SK-N-SH (cell line): ENCODE measurements around the gene TAOK1. TPM values are rescaled to one million over a fixed set of nuclear protein-coding genes. Genes with fewer than 3 reads are reported as not detected.

Experiments used
- CTCF ChIA-PET: fragments of 300-600, 350-600 bp; formaldehyde crosslinking; extraction: SDS; loops from one replicate; lab custom pipeline; 2021; lab: Yijun Ruan, JAX
- POLR2A ChIA-PET: fragments of 350-600 bp; sonication (Branson Sonifier 250); formaldehyde crosslinking; extraction: SDS; loops from one replicate; lab custom pipeline; 2020; ENCODE audit warnings: antibody characterized with exemption, inconsistent platforms; lab: Yijun Ruan, JAX
- DNase-seq: peaks from one replicate; pipeline ENCODE4 v3.0.0; 2012
- H2AFZ ChIP-seq: fragments of 200-600 bp; sonication (generic); 2 replicates; pipeline ENCODE4 v1.8.1; 2016; ENCODE audit warnings: antibody characterized with exemption, mild to moderate bottlenecking, low read depth
- H3F3A ChIP-seq: fragments of 200-600 bp; sonication (generic); replicated peaks from 2 replicates; pipeline ENCODE3; 2016; ENCODE audit warnings: antibody characterized with exemption, mild to moderate bottlenecking; ENCODE audit not compliant: insufficient read depth
- H3K27ac ChIP-seq, 2 experiments: fragments of 200-500 bp in 1 of 2; fragments of 200-600 bp in 1 of 2; sonication (Bioruptor generic) in 1 of 2; sonication (generic), shearing (Covaris generic) in 1 of 2; 2 replicates each; pipeline versions ENCODE4 v1.5.1 to v1.6.1; 2014 to 2016; ENCODE audit warnings: low read depth in 2 of 2, inconsistent platforms in 1 of 2, low read length in 1 of 2, mild to moderate bottlenecking in 1 of 2, mixed read lengths in 1 of 2
- H3K27me3 ChIP-seq: fragments of 200-600 bp; sonication (generic), shearing (Covaris generic); 2 replicates; pipeline ENCODE4 v1.6.1; 2016; ENCODE audit warnings: mixed run types; ENCODE audit not compliant: insufficient read depth
- H3K36me3 ChIP-seq, 2 experiments: fragments of 200-500 bp in 1 of 2; fragments of 200-600 bp in 1 of 2; sonication (Bioruptor generic) in 1 of 2; sonication (generic) in 1 of 2; replicated peaks in 1 of 2; 2 replicates each; pipeline versions ENCODE3 to v1.5.1; 2014 to 2016; ENCODE audit warnings: low read length in 1 of 2, mild to moderate bottlenecking in 1 of 2; ENCODE audit not compliant: insufficient read depth in 2 of 2, control insufficient read depth in 1 of 2
- H3K4me1 ChIP-seq, 2 experiments: fragments of 200-500 bp in 1 of 2; fragments of 200-600 bp in 1 of 2; sonication (Bioruptor generic) in 1 of 2; sonication (generic), shearing (Covaris generic) in 1 of 2; 2 replicates each; pipeline versions ENCODE4 v1.5.1 to v1.6.1; 2014 to 2016; ENCODE audit warnings: low read depth in 1 of 2, low read length in 1 of 2, mixed run types in 1 of 2; ENCODE audit not compliant: insufficient read depth in 2 of 2, control insufficient read depth in 1 of 2
- H3K4me2 ChIP-seq: fragments of 200-600 bp; sonication (generic), shearing (Covaris generic); 2 replicates; pipeline ENCODE4 v1.6.1; 2017; ENCODE audit warnings: mixed run types
- H3K4me3 ChIP-seq, 2 experiments: fragments of 200-500 bp in 1 of 2; fragments of 200-600 bp in 1 of 2; sonication (Bioruptor generic) in 1 of 2; sonication (generic), shearing (Covaris generic) in 1 of 2; 2 replicates each; pipeline versions ENCODE4 v1.5.1 to v1.8.1; 2014 to 2016; ENCODE audit warnings: low read depth in 2 of 2, inconsistent platforms in 1 of 2, low read length in 1 of 2, mild to moderate bottlenecking in 1 of 2, mixed read lengths in 1 of 2, moderate library complexity in 1 of 2
- H3K79me2 ChIP-seq: fragments of 200-600 bp; sonication (generic); 2 replicates; pipeline ENCODE4 v1.8.1; 2017; ENCODE audit warnings: mild to moderate bottlenecking; ENCODE audit not compliant: insufficient read depth
- H3K9ac ChIP-seq: fragments of 200-600 bp; sonication (generic); 2 replicates; pipeline ENCODE4 v1.6.1; 2017; ENCODE audit warnings: mixed run types
- H3K9me2 ChIP-seq: fragments of 200-600 bp; sonication (generic); 2 replicates; pipeline ENCODE4 v1.6.1; 2017; ENCODE audit warnings: mixed run types
- H3K9me3 ChIP-seq: fragments of 200-600 bp; sonication (generic); 2 replicates; pipeline ENCODE4 v1.6.1; 2017; ENCODE audit warnings: mixed run types, mild to moderate bottlenecking, moderate library complexity
- H4K20me1 ChIP-seq: fragments of 200-600 bp; sonication (generic); 2 replicates; pipeline ENCODE4 v1.6.1; 2017; ENCODE audit warnings: mild to moderate bottlenecking, mixed run types; ENCODE audit not compliant: insufficient read depth
- CHD2 ChIP-seq: fragments of 150-350 bp; IDR thresholded peaks from 2 replicates; pipeline ENCODE4 v1.6.1; 2018; ENCODE audit warnings: low read length; ENCODE audit not compliant: partially characterized antibody
- ELF1 ChIP-seq: IDR thresholded peaks from 2 replicates; pipeline ENCODE4 v1.4.0; 2012
- EZH2phosphoT487 ChIP-seq: fragments of 200-600 bp; sonication (generic); IDR thresholded peaks from 2 replicates; pipeline ENCODE4 v1.6.1; 2017; ENCODE audit warnings: low read depth, mixed run types, mild to moderate bottlenecking, antibody characterized with exemption, moderate library complexity, borderline replicate concordance
- FOSL2 ChIP-seq: IDR thresholded peaks from 2 replicates; pipeline ENCODE4 v1.4.0; 2012; ENCODE audit warnings: low read depth, mild to moderate bottlenecking, moderate library complexity, borderline replicate concordance
- FOXJ3 ChIP-seq: sonication (generic); formaldehyde crosslinking; IDR thresholded peaks from 2 replicates; pipeline ENCODE4 v1.5.1; 2020; ENCODE audit warnings: mild to moderate bottlenecking, missing genetic modification reagents
- MEF2A ChIP-seq: IDR thresholded peaks from 2 replicates; pipeline ENCODE4 v1.4.0; 2012; ENCODE audit warnings: low read depth, borderline replicate concordance
- NFIC ChIP-seq: IDR thresholded peaks from 2 replicates; pipeline ENCODE4 v1.4.0; 2012; ENCODE audit warnings: borderline replicate concordance
- NRF1 ChIP-seq: IDR thresholded peaks from 2 replicates; pipeline ENCODE4 v1.6.1; 2012; ENCODE audit warnings: low read depth, mild to moderate bottlenecking, low read length
- POLR2AphosphoS5 ChIP-seq: IDR thresholded peaks from 2 replicates; pipeline ENCODE4 v1.6.1; 2012; ENCODE audit warnings: low read depth, low read length
- RCOR1 ChIP-seq: fragments of 150-350 bp; IDR thresholded peaks from 2 replicates; pipeline ENCODE4 v1.6.1; 2017; ENCODE audit warnings: antibody characterized with exemption, low read length
- SIN3A ChIP-seq: IDR thresholded peaks from 2 replicates; pipeline ENCODE4 v1.6.1; 2012; ENCODE audit warnings: low read depth, mild to moderate bottlenecking, low read length, moderate library complexity, borderline replicate concordance
- TAF1 ChIP-seq: IDR thresholded peaks from 2 replicates; pipeline ENCODE4 v1.6.1; 2012; ENCODE audit warnings: low read depth, mild to moderate bottlenecking, low read length, moderate library complexity, borderline replicate concordance
- TCF12 ChIP-seq: IDR thresholded peaks from 2 replicates; pipeline ENCODE4 v1.4.0; 2012
- TEAD4 ChIP-seq: IDR thresholded peaks from 2 replicates; pipeline ENCODE4 v1.4.0; 2012; ENCODE audit warnings: mild to moderate bottlenecking, borderline replicate concordance; ENCODE audit not compliant: insufficient read depth
- WGBS: methylation state at CpG from one replicate; pipeline ENCODE4 v1.1.6; 2017; ENCODE audit warnings: low lambda C conversion rate; 5-methylcytosine and 5-hydroxymethylcytosine counted together
- polyA plus RNA-seq, 3 experiments: library from polyadenylated mRNA; depleted of rRNA; stranded (reverse); fragments of >200 nt; gene quantifications; 2 replicates each; pipeline ENCODE4 v1.2.3, GENCODE V29; 2012
- TF ChIP-seq, protein P1 (sequence below): IDR thresholded peaks from 2 replicates; pipeline ENCODE4 v1.4.0; 2012; ENCODE audit warnings: low read depth, borderline replicate concordance
- TF ChIP-seq, protein P2 (sequence below): fragments of 200-600 bp; sonication (generic); IDR thresholded peaks from 2 replicates; pipeline ENCODE4 v1.6.1; 2017; ENCODE audit warnings: antibody characterized with exemption, mild to moderate bottlenecking, moderate library complexity
- TF ChIP-seq, protein P3 (sequence below): IDR thresholded peaks from 2 replicates; pipeline ENCODE4 v1.4.0; 2012; ENCODE audit warnings: low read depth
- TF ChIP-seq, protein P4 (sequence below): IDR thresholded peaks from 2 replicates; pipeline ENCODE4 v1.4.0; 2012; ENCODE audit warnings: low read depth, borderline replicate concordance

Gene TAOK1
- polyA plus RNA-seq, 1 of the 3 experiments (the other 2 are of a cell fraction), result 5.9 TPM

DNA sequence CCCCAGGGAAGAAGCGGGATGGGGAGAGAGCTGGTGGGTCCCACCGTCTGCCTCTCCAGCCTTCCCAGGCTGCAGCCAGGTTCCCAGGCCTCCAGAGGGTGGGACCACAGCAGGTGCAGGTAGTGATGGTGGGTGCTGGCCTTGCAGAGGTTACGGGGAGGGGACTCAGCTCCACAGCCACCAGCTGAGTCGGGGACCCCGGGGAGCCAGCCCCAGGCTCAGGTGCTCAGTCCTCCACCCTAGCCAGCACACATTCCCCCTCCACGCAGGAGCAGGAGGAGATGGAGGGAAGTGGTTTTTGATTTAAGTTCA, 183.4 kb downstream of the TAOK1 start:
- DNase-seq, result no peak
- H2AFZ ChIP-seq, result no peak overlapping the region
- no peak overlapping the region; a peak in 1 of 4 replicates for H3K27ac ChIP-seq
- H3K9me2 ChIP-seq, result no peaks in the 10 kb centered on the region
- H3F3A ChIP-seq, result no peaks in the 10 kb centered on the region
- ChIA-PET POLR2A (interaction anchor here (1.3 kb wide), 1 partner anchor 15 kb away, joined by 3 read pairs; no protein-coding TSS in a partner anchor), CTCF (interaction anchor here (0.8 to 11.6 kb wide), 29 partner anchors 10 to 520 kb away, joined by 3 to 166 read pairs (median 5); partner anchors contain the start of genes ANKRD13B, CORO6, GIT1 and SSH2)
- H3K27me3 ChIP-seq, result no peaks in the 10 kb centered on the region
- WGBS, result 94% methylated on average over 6 of the region's 6 CpGs
- peaks cover 8 to 21% of the 10 kb centered on the region in 2 experiments; a peak in 1 of 4 replicates for H3K4me1 ChIP-seq
- no peaks in the 10 kb centered on the region for H3K9me3 ChIP-seq
- H3K36me3 ChIP-seq, result peaks cover 4 to 55% of the 10 kb centered on the region in 2 experiments
- H3K9ac ChIP-seq, result no peak overlapping the region
- no peak overlapping the region for H3K4me2 ChIP-seq
- H4K20me1 ChIP-seq, result 0 out of 2 replicates have a peak, but pooled peaks cover 4% of the 10 kb centered on the region
- H3K4me3 ChIP-seq, result no peak overlapping the region
- TF ChIP-seq, protein P1, sequence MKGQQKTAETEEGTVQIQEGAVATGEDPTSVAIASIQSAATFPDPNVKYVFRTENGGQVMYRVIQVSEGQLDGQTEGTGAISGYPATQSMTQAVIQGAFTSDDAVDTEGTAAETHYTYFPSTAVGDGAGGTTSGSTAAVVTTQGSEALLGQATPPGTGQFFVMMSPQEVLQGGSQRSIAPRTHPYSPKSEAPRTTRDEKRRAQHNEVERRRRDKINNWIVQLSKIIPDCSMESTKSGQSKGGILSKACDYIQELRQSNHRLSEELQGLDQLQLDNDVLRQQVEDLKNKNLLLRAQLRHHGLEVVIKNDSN, result no peak
- TF ChIP-seq, protein P2, sequence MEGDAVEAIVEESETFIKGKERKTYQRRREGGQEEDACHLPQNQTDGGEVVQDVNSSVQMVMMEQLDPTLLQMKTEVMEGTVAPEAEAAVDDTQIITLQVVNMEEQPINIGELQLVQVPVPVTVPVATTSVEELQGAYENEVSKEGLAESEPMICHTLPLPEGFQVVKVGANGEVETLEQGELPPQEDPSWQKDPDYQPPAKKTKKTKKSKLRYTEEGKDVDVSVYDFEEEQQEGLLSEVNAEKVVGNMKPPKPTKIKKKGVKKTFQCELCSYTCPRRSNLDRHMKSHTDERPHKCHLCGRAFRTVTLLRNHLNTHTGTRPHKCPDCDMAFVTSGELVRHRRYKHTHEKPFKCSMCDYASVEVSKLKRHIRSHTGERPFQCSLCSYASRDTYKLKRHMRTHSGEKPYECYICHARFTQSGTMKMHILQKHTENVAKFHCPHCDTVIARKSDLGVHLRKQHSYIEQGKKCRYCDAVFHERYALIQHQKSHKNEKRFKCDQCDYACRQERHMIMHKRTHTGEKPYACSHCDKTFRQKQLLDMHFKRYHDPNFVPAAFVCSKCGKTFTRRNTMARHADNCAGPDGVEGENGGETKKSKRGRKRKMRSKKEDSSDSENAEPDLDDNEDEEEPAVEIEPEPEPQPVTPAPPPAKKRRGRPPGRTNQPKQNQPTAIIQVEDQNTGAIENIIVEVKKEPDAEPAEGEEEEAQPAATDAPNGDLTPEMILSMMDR, result no peak
- no peak for TF ChIP-seq SIN3A
- TF ChIP-seq, protein P3, sequence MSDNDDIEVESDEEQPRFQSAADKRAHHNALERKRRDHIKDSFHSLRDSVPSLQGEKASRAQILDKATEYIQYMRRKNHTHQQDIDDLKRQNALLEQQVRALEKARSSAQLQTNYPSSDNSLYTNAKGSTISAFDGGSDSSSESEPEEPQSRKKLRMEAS, result no peak
- TF ChIP-seq NRF1, result no peak
- no peak for TF ChIP-seq ELF1
- no peak for TF ChIP-seq TEAD4
- no peak for TF ChIP-seq POLR2AphosphoS5
- TF ChIP-seq, all 33 proteins: peak for 0
- H3K79me2 ChIP-seq, result peaks cover 6% of the 10 kb centered on the region; the same call in 1 of the 2 replicates

DNA sequence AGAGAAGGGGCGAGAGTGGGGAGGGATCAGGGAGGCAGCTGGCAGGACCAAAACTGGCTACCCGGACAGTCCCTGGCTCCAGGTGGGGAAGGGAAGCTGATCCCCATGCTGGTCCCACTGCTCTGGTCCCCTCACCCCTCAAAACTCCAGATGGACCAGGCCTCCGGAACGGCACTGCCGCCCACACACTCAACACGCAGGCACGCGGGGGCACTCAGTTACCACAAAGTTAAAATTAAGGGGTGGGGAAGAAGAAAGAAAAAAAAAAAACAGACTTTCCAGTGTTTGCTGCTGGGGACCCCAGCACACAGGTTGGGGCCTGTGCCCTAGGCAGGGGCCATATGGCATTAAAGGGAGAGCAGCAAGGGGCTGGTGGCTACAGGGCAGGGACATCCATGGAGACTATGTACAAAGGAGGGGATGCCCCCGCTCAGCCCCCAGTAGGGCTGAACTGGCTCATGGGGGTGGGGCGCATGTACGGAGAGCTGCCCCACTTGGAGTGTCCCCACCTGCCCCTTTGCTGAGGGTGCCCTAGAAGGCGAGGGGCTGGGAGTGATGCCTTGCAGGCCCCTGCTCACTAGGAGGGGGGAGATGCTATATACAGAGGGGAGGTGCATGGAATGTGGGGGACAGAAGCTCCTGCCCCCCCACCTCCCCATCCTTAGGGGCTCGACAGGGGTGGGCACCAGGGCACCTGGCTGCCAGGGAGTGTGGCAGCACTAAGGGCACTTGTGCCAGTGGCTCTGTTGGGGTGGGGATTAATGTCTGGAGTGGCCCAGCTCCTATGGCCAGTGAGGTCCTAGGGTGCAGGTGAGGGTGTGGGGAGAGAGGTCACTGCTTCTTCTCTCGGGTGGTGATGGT, 183.9 kb downstream of the TAOK1 start:
- WGBS, result 94% methylated on average over 11 of the region's 14 CpGs
- CTCF ChIA-PET, result interaction anchor here (0.5 to 11.6 kb wide), 17 partner anchors 9 to 1431 kb away, joined by 3 to 166 read pairs (median 7); partner anchors contain the start of genes ANKRD13B, CORO6, GIT1 and SSH2
- DNase-seq, result no peak
- Histone ChIP-seq H4K20me1 (0 out of 2 replicates have a peak, but pooled peaks cover 4% of the 10 kb centered on the region), H3F3A (no peaks in the 10 kb centered on the region), H3K9me3 (no peaks in the 10 kb centered on the region), H3K4me1 (peaks cover 8 to 19% of the 10 kb centered on the region in 2 experiments; a peak in 1 of 4 replicates), H3K27me3 (no peaks in the 10 kb centered on the region), H3K4me3 (no peak overlapping the region), H3K36me3 (peaks cover 4 to 61% of the 10 kb centered on the region in 2 experiments), H3K4me2 (no peak overlapping the region), H3K79me2 (peaks cover 4% of the 10 kb centered on the region; the same call in 1 of the 2 replicates), H2AFZ (no peak overlapping the region), H3K27ac (no peak overlapping the region), H3K9ac (no peak overlapping the region), H3K9me2 (no peaks in the 10 kb centered on the region)
- POLR2A ChIA-PET, result interaction anchor here (0.9 to 1.3 kb wide), 2 partner anchors 14 to 18 kb away, joined by 3 read pairs; no protein-coding TSS in a partner anchor
- no peak for TF ChIP-seq NRF1
- no peak for TF ChIP-seq RCOR1
- TF ChIP-seq EZH2phosphoT487, result no peak
- TF ChIP-seq TAF1, result no peak
- TF ChIP-seq SIN3A, result no peak
- no peak for TF ChIP-seq TCF12
- TF ChIP-seq, protein P4, sequence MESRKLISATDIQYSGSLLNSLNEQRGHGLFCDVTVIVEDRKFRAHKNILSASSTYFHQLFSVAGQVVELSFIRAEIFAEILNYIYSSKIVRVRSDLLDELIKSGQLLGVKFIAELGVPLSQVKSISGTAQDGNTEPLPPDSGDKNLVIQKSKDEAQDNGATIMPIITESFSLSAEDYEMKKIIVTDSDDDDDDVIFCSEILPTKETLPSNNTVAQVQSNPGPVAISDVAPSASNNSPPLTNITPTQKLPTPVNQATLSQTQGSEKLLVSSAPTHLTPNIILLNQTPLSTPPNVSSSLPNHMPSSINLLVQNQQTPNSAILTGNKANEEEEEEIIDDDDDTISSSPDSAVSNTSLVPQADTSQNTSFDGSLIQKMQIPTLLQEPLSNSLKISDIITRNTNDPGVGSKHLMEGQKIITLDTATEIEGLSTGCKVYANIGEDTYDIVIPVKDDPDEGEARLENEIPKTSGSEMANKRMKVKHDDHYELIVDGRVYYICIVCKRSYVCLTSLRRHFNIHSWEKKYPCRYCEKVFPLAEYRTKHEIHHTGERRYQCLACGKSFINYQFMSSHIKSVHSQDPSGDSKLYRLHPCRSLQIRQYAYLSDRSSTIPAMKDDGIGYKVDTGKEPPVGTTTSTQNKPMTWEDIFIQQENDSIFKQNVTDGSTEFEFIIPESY, result no peak
- TF ChIP-seq FOXJ3 (CRISPR knock-in tag), result no peak
- no peak for TF ChIP-seq FOSL2
- TF ChIP-seq POLR2AphosphoS5, result no peak
- TF ChIP-seq TEAD4, result no peak
- TF ChIP-seq NFIC, result no peak
- no peak for TF ChIP-seq CHD2
- no peak for TF ChIP-seq MEF2A
